Measurements from ENCODE around the gene EFCAB12. TPM values are rescaled to one million over a fixed set of nuclear protein-coding genes. Genes with fewer than 3 reads are reported as not detected.

EFCAB12 gene
- total and polyA plus RNA-seq, 2 of the 4 experiments (the other 2 are of a cell fraction), result under 0.01 to 0.17 TPM

- Histone ChIP-seq H3K36me3 (ENCODE audit: control insufficient read depth, insufficient read depth, low read length) (no peaks in the 10 kb centered on the region), H2BK15ac (ENCODE audit: low read depth, low read length) (peak overlapping the region; percentile 83; the same call in 1 of the 3 replicates), H3K79me1 (ENCODE audit: low read depth in 1 of 2, low read length in 2 of 2) (peaks cover 0 to 8% of the 10 kb centered on the region in 2 experiments; a peak in 1 of 4 replicates), H3K4me3 (ENCODE audit: insufficient read depth, low read depth, low read length) (no peak overlapping the region), H2AK9ac (replicated peaks; ENCODE audit: low read depth, low read length, poor library complexity) (no peak overlapping the region), H3K27me3 (ENCODE audit: control insufficient read depth, insufficient read depth, low read length) (no peaks in the 10 kb centered on the region), H3K4me2 (ENCODE audit: low read depth, low read length) (no peak overlapping the region), H3K27ac (ENCODE audit: insufficient read depth, low read length) (no peak overlapping the region), H2AK5ac (ENCODE audit: low read depth, low read length) (no peak overlapping the region), H3K9me3 (ENCODE audit: control insufficient read depth, insufficient read depth, low read length) (no peaks in the 10 kb centered on the region; the same call in 1 of the 2 replicates), H2BK120ac (ENCODE audit: low read depth, low read length) (peak overlapping the region; percentile 88; the same call in 1 of the 2 replicates), H3K14ac (replicated peaks; ENCODE audit: low read depth, low read length) (0 out of 2 replicates have a peak overlapping the region, but pooled peaks have one; percentile 17), H2BK20ac (ENCODE audit: low read depth, low read length) (peak overlapping the region; percentile 38; the same call in 1 of the 2 replicates), H3K4ac (ENCODE audit: low read depth, low read length) (peak overlapping the region; percentile 85; the same call in 1 of the 2 replicates), H2BK5ac (ENCODE audit: low read depth, low read length, poor library complexity, severe bottlenecking) (peak overlapping the region; percentile 57), H3K18ac (ENCODE audit: low read depth, low read length) (peak overlapping the region; percentile 80; the same call in 1 of the 2 replicates), H4K8ac (ENCODE audit: low read depth in 2 of 2, low read length in 2 of 2) (peak overlapping the region in 1 of 2 experiments; percentile 80; a peak in 1 of 4 replicates), H3K23ac (ENCODE audit: low read depth, low read length) (0 out of 2 replicates have a peak overlapping the region, but pooled peaks have one; percentile 35), H3K9ac (ENCODE audit: low read depth, low read length) (no peak overlapping the region), H3K9me1 (ENCODE audit: insufficient read depth, low read length) (peaks cover 35% of the 10 kb centered on the region), H4K5ac (ENCODE audit: low read depth, low read length) (no peak overlapping the region), H3K56ac (ENCODE audit: extremely low read depth, insufficient read depth, low read length) (no peak overlapping the region), H2AFZ (replicated peaks; ENCODE audit: low read length, poor library complexity) (no peak overlapping the region), H3K4me1 (ENCODE audit: control insufficient read depth, insufficient read depth, low read length) (peaks cover 23% of the 10 kb centered on the region), H4K20me1 (ENCODE audit: insufficient read depth, low read length) (peaks cover 11% of the 10 kb centered on the region), H4K91ac (ENCODE audit: insufficient read depth, low read depth, low read length) (no peak overlapping the region; the same call in 1 of the 2 replicates)
- BruUV-seq (replicated peaks), result no TSS peak
- dilution Hi-C loops (cut with HindIII; ENCODE audit: low sequenced_read_pairs, unreplicated experiment) (no loop called here), intact Hi-C loops (cut with micrococcal nuclease) (no loop called here), in situ Hi-C loops (cut with MboI; ENCODE audit: low sequenced_read_pairs) (no loop called here)
- DNase-seq (peak; percentile 74), ATAC-seq (ENCODE audit: low read depth) (peak; percentile 8)
- no CpG with 5 or more reads among the region's 1 CpG for WGBS, 2 experiments (ENCODE audit: extremely low coverage in 2 of 2, insufficient read length in 1 of 2)
- TF ChIP-seq USF2 (IDR thresholded peaks at IDR 0.05; ENCODE audit: low read depth, low read length), result no peak
- no peak for TF ChIP-seq NFE2L2 (IDR thresholded peaks at IDR 0.05; ENCODE audit: low read depth, low read length)
- TF ChIP-seq RCOR1 (IDR thresholded peaks at IDR 0.05; ENCODE audit: insufficient replicate concordance, low read length), result no peak
- no peak for TF ChIP-seq CTCF (conservative IDR thresholded peaks at IDR 0.05; ENCODE audit: low read depth, low read length)
- TF ChIP-seq RFX5 (IDR thresholded peaks at IDR 0.05; ENCODE audit: low read depth, low read length), result no peak
- no peak for TF ChIP-seq BHLHE40 (IDR thresholded peaks at IDR 0.05; ENCODE audit: low read depth, low read length)
- TF ChIP-seq SMC3 (IDR thresholded peaks at IDR 0.05; ENCODE audit: low read depth, low read length), result no peak
- TF ChIP-seq MAFK (IDR thresholded peaks at IDR 0.05; ENCODE audit: low read depth, low read length), result no peak
- no peak for TF ChIP-seq MAZ (IDR thresholded peaks at IDR 0.05; ENCODE audit: borderline replicate concordance, low read depth, low read length)
- TF ChIP-seq FOS (IDR thresholded peaks at IDR 0.05; ENCODE audit: low read depth, low read length), result no peak
- no peak for TF ChIP-seq ELK1 (IDR thresholded peaks at IDR 0.05; ENCODE audit: borderline replicate concordance, low read depth, low read length)
- TF ChIP-seq CHD1 (IDR thresholded peaks at IDR 0.05; ENCODE audit: low read depth, low read length), result no peak
- TF ChIP-seq MXI1 (IDR thresholded peaks at IDR 0.05; ENCODE audit: borderline replicate concordance, low read depth, low read length), result no peak
- TF ChIP-seq RAD21 (IDR thresholded peaks at IDR 0.05; ENCODE audit: low read length), result no peak
- TF ChIP-seq CEBPB (IDR thresholded peaks at IDR 0.05; ENCODE audit: low read depth, low read length), result no peak
- TF ChIP-seq POLR2A (IDR thresholded peaks at IDR 0.05; ENCODE audit: low read depth, low read length), result no peak
- ChIA-PET CTCF (no interaction called here), POLR2A (ENCODE audit: unreplicated experiment) (interaction anchor here (0.6 kb wide), 1 partner anchor 132 kb away, joined by 3 read pairs; no protein-coding TSS in a partner anchor)
Measured at GRCh38 chr3:129417326-129417725, 11.1 kb downstream of the EFCAB12 start.
